Renal cortex interstitium (tissue), 11 donors: ENCODE measurements around the gene TSC2. TPM values are rescaled to one million over a fixed set of nuclear protein-coding genes. Genes with fewer than 3 reads are reported as not detected.

Experiments
- DNase-seq, 11 donors: peaks; one replicate each; pipeline ENCODE4 v3.0.0-alpha.2; 2013; ENCODE audit warnings: low read depth in 9 of 11, low spot score in 4 of 11; ENCODE audit errors: extremely low read depth in 1 of 11
- polyA plus RNA-seq, 3 donors: library from polyadenylated mRNA; unstranded; fragments of 120-200 nt; gene quantifications; one replicate each; pipeline ENCODE4 v1.2.1, GENCODE V29; 2013; ENCODE audit not compliant: insufficient read length in 3 of 3

TSC2 gene
- polyA plus RNA-seq, 3 donors = 138 to 170 (median 151) TPM

DNA sequence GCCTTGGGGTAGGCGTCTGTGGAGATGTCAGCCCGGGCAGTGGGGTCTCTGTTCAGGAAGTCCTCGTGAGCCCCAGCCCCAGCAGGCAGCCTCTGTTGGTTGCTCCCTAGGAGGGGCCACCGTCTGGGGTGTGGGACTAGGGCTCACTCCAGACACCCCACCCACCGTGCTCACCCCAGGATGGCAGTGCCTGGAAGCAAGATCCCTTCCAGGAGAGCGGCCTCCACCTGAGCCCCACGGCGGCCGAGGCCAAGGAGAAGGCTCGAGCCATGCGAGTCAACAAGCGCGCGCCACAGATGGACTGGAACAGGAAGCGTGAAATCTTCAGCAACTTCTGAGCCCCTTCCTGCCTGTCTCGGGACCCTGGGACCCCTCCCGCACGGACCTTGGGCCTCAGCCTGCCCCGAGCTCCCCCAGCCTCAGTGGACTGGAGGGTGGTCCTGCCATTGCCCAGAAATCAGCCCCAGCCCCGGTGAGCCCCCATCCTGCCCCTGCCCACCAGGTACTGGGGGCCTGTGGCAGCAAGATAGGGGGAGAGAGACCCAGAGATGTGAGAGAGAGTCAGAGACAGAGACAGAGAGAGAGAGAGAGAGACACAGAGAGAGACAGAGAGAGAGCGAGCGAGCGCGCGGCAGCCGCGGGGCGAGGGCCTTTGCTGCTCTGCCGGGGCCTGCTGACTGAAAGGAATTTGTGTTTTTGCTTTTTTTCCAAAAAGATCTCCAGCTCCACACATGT lies 10.0 kb upstream of the TSC2 start:
- DNase-seq = no peak

- DNase-seq = peak in 2 of 11 donors; percentile 76 to 78
Observed at GRCh38 chr16:2038382-2039231, 9.2 kb upstream of the TSC2 start.

- peak in 6 of 11 donors; percentile 83 to 94 (median 90) for DNase-seq
Observed at GRCh38 chr16:2039274-2040031, 8.3 kb upstream of the TSC2 start.

DNA sequence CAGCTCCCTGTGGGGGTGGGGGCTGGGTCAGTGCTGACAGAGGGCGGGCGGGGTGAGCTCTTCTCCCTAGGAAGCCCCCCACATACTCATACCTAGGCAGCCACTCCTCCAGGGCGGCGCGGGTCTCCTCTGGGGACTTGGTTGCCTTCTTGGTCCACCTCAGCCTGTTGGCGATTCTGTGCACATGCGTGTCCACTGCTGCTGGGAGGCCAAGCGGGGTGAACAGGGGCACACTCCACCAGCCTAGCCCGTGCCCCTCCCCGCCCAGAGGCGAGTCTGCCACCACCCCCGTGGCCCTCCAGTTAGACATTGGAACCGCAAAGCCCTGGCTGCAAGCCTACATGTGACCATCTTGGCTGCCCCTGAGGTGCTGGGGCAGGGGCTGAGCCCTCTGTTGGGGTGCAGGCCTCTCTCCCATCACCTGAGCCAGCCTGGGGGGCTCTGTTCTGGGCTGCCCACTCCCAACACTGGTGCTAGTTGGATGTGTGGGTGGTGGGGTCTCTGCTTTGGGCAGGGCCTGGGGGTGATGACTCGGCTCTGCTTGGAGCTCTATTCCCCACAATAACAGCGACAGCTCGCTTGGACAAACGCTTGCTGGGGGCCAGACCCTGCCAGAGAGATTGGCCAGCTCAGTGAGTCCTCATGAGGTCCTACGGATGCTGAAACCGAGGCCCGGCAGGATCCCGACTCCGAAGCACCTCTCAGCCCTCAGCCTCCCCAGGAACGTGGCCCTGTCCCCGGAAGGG lies 7.6 kb upstream of the TSC2 start:
- no peak for DNase-seq

GRCh38 chr16:2040787-2041522 lies 6.8 kb upstream of the TSC2 start:
- DNase-seq = no peak

- no peak for DNase-seq
Observed at GRCh38 chr16:2042171-2042985, 5.4 kb upstream of the TSC2 start.

DNA sequence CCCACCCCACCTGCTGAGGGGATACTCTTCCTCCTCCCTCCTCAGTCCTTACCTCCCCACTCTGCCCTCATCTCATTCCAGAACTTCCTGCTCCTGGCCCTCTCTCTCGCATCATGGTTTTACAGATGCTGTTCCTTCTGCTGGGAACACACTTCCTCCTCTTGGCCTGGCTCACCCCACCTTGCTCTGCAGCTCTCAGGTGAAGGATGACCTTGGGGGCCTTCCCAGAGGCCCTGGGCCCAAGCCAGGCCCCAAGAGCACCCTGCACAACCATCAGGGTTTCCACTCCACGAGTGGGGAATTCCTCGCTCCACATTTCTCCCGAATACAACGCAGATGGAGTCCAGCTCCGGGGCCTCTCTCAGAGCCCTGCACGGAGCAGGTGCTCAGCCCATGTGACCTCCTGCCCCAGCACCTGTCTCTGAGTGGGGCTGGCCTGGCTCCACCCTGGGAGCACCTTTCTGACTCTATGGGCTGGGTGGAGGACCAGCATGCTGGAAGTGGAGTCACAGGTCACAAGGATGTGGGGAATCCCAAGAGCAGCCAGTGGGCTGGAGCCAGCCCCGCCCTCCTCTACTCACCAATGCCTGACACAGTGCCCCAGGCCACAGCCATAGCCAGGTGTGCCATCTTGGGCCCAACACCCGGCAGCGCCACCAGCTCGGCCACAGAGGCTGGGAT lies 4.7 kb upstream of the TSC2 start:
- no peak for DNase-seq

- no peak for DNase-seq
Observed at GRCh38 chr16:2043667-2044451, 3.9 kb upstream of the TSC2 start.

GRCh38 chr16:2044541-2044940 lies 3.2 kb upstream of the TSC2 start:
- no peak for DNase-seq

- no peak for DNase-seq
Observed at GRCh38 chr16:2045965-2046892, 1.6 kb upstream of the TSC2 start.

- no peak for DNase-seq
Observed at GRCh38 chr16:2046893-2047329, 874 bp upstream of the TSC2 start.

DNA sequence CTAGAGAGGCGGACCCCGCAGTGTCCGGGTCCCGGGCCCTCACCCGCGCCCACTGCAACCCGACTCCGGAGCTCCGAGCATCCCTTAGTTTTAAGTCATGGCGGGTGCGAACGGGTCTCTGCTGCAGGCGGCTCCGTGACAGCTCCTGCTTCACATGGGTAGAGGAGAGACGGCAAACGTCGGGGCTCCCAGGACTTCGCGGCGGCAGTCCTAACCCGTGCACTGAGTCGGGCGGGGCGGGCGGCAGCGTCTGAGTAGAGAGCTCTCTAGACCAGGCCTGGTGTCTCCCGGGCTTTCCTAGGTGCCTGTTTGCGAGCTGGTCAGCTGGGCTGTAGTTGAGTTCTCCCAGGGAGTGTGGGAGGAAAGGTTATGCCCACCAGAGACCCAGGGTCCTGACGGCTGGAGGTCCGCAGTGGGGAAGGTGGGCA lies 345 bp downstream of the TSC2 start:
- no peak for DNase-seq

DNA sequence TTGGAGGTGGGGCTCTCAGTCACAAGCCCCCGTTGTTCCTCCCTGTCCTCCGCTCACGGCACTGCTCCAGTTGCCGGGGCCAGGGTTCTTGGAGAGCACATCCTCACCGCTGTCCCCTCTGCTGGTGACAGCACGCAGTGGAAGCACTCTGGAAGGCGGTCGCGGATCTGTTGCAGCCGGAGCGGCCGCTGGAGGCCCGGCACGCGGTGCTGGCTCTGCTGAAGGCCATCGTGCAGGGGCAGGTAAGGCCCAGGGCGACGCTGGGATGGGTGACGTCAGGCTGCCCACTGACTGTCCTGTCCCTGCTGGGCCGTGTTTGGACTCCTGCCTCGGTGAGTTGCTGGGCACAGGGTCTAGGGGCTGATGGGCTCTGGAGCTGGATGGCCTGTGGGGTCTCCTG lies 5.4 kb downstream of the TSC2 start:
- DNase-seq = no peak

- DNase-seq = no peak
Observed at GRCh38 chr16:2053897-2054296, 6.1 kb downstream of the TSC2 start.

GRCh38 chr16:2054543-2055245 lies 6.9 kb downstream of the TSC2 start:
- no peak for DNase-seq
